H1 (cell line): ENCODE measurements around the gene CSF3R. TPM values are rescaled to one million over a fixed set of nuclear protein-coding genes. Genes with fewer than 3 reads are reported as not detected.

Experiments
- CBX5 ChIP-seq: fragments of 300-800, 300-1000 bp; sonication (generic); IDR thresholded peaks from 2 replicates; pipeline ENCODE4 v1.7.1; 2016; ENCODE audit warnings: antibody characterized with exemption, low read length, low read depth
- CEBPB ChIP-seq: IDR thresholded peaks from 2 replicates; pipeline ENCODE4 v1.6.1; 2012; ENCODE audit warnings: low read depth, low read length
- CHD7 ChIP-seq: fragments of 300-600 bp; sonication (generic); IDR thresholded peaks from 2 replicates; pipeline ENCODE4 v1.7.1; 2012; ENCODE audit warnings: low read length, moderate library complexity, mild to moderate bottlenecking, inconsistent platforms; ENCODE audit not compliant: insufficient replicate concordance
- E2F6 ChIP-seq: IDR thresholded peaks from 2 replicates; pipeline ENCODE4 v1.6.1; 2012; ENCODE audit warnings: inconsistent platforms
- EGR1 ChIP-seq: IDR thresholded peaks from 2 replicates; pipeline ENCODE4 v1.6.1; 2011; ENCODE audit warnings: low read depth, low read length, borderline replicate concordance
- GTF2F1 ChIP-seq: IDR thresholded peaks from 2 replicates; pipeline ENCODE4 v1.6.1; 2012; ENCODE audit warnings: low read depth, low read length, improper control_type of control experiment, borderline replicate concordance
- KDM1A ChIP-seq: fragments of 200-600, 300-600 bp; sonication (generic); IDR thresholded peaks from 2 replicates; pipeline ENCODE4 v1.7.1; 2016; ENCODE audit warnings: mild to moderate bottlenecking, low read length, borderline replicate concordance
- MAFK ChIP-seq: IDR thresholded peaks from 2 replicates; pipeline ENCODE4 v1.6.1; 2012; ENCODE audit warnings: low read depth, mild to moderate bottlenecking, improper control_type of control experiment, low read length
- POLR2A ChIP-seq, 2 experiments: IDR thresholded peaks; 1 replicate in 1 of 2; 2 replicates in 1 of 2; pipeline ENCODE4 v1.6.1; 2011; ENCODE audit warnings: low read depth in 2 of 2, low read length in 2 of 2, mild to moderate bottlenecking in 2 of 2; ENCODE audit errors: control extremely low read depth in 1 of 2
- SIN3A ChIP-seq, 2 experiments: IDR thresholded peaks in 1 of 2; conservative IDR thresholded peaks in 1 of 2; 2 replicates each; pipeline ENCODE4 v1.6.1; 2011 to 2012; ENCODE audit warnings: low read length in 2 of 2, improper control_type of control experiment in 1 of 2, low read depth in 1 of 2, mild to moderate bottlenecking in 1 of 2
- polyA plus RNA-seq, 7 experiments: library from polyadenylated mRNA; depleted of rRNA in 3 of 7; stranded (reverse) in 5 of 7; unstranded in 2 of 7; fragments of >200 nt in 5 of 7; fragments of 200-250 nt in 2 of 7; gene quantifications; 1 replicate in 5 of 7; 2 replicates in 1 of 7; 4 replicates in 1 of 7; pipeline versions ENCODE4 v1.2.1 to v1.2.3, GENCODE V29; 2011 to 2013; ENCODE audit warnings: missing spikeins in 2 of 7, mixed read lengths in 2 of 7
- total RNA-seq: library from RNA; stranded (reverse); fragmentation: NEBNext Ultra II Directional; extraction: Animal tissue kit (Norgen Biotek cat#: 25700); gene quantifications from 2 replicates; pipeline ENCODE4 v1.2.1, GENCODE V29; 2021

Gene CSF3R
- total and polyA plus RNA-seq, 2 of the 8 experiments (the other 6 are each of a cell fraction or from before 2014, with no cell fraction given) = not detected

DNA sequence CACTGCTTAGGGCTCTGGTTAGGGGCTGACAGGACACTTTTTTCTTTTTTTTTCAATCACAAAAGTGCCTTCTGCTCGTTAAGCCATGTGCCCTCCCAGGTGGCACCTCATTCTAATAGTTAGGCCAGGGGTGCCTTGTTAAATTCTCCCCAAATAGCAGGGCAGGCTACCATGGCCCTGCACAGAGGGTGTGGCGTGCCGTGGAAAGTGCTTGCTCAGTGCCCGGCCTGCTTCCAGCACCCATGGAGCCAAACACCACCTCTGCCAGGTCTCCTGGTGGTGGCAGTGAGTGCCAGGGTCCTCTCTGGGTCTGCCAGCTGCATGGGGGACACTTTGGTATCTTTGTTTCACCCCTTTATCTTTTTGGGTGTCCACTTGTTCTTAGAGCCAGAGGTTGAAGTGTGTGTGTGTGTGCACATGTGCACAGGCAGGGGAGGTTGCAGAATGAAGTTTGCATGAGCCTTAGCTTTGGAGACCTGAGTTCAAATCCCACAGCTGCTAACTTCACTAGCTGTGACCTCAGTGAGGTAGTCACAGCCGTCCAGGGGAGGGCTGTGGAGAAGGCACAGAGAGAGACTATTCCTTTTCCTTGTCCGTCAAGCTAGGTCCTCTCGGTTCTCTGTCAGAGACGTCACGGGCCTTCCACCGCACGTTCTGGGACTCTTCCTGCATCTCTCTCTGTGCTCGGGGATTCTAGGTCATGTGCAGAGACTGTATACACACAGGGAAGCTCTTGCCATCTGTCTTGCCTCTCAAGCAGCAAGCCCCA, 39.9 kb upstream of the CSF3R start (continued):
- TF ChIP-seq CHD7 (no peak), MAFK (no peak), POLR2A (IDR thresholded peaks at IDR 0.05; ENCODE audit: control extremely low read depth in 1 of 2, low read depth in 2 of 2, low read length in 2 of 2) (no peak), GTF2F1 (no peak), EGR1 (no peak), SIN3A (conservative IDR thresholded peaks at IDR 0.05 in 1 of 2, IDR thresholded peaks at IDR 0.05 in 1 of 2; ENCODE audit: low read depth in 1 of 2, low read length in 2 of 2) (no peak), CEBPB (no peak), E2F6 (no peak), KDM1A (no peak), CBX5 (no peak)
